OCI-LY7 (cell line): ENCODE measurements around the gene STIP1.

Experiments
- EZH2phosphoT487 ChIP-seq: fragments of 200-600 bp; sonication (generic); IDR thresholded peaks from 2 replicates; pipeline ENCODE4 v1.6.1; 2018; ENCODE audit warnings: low read depth, borderline replicate concordance, mild to moderate bottlenecking, mixed run types, antibody characterized with exemption, low read length, moderate library complexity, mixed read lengths
- TF ChIP-seq, protein P1 (sequence below): fragments of 200-600 bp; sonication (generic); conservative IDR thresholded peaks from 2 replicates; pipeline ENCODE4 v1.5.1; 2014; ENCODE audit warnings: mild to moderate bottlenecking, antibody characterized with exemption, low read length, moderate library complexity, mixed read lengths

DNA sequence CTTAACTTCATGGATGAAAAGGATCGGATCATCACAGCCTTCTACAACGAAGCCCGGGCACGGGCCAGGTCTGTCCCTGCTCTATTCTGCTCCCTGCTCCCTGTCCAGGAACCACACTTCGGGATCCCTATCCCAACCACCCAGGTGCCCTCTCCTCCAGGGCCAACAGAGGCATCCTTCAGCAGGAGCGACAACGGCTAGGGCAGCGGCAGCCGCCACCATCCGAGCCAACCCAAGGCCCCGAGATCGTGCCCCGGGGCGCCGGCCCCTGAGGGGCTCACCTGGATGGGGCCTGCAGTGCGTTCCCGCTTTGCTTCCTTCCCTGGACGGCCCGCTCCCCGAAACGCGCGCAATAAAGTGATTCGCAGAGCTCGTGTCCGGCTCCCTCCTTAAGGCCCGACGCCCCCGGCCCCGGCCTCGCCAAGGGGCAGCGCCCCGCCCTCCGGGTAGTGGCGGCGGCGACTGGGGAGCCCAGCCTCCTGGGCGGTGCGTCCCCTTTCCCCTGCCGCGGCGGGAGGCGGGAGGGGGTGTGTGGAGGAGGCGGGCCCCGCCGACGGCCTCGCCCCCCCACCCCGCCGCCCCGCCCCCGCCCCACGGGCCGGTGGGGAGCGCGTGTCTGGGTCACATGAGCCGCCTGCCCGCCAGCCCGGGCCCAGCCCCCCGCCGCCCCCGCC is 48.1 kb downstream of the STIP1 start, which contains the start of gene VEGFB:
- no peak for TF ChIP-seq EZH2phosphoT487
- TF ChIP-seq, protein P1, sequence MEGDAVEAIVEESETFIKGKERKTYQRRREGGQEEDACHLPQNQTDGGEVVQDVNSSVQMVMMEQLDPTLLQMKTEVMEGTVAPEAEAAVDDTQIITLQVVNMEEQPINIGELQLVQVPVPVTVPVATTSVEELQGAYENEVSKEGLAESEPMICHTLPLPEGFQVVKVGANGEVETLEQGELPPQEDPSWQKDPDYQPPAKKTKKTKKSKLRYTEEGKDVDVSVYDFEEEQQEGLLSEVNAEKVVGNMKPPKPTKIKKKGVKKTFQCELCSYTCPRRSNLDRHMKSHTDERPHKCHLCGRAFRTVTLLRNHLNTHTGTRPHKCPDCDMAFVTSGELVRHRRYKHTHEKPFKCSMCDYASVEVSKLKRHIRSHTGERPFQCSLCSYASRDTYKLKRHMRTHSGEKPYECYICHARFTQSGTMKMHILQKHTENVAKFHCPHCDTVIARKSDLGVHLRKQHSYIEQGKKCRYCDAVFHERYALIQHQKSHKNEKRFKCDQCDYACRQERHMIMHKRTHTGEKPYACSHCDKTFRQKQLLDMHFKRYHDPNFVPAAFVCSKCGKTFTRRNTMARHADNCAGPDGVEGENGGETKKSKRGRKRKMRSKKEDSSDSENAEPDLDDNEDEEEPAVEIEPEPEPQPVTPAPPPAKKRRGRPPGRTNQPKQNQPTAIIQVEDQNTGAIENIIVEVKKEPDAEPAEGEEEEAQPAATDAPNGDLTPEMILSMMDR: no peak
